ENCODE results near the gene PDE7B.

Gene PDE7B

DNA sequence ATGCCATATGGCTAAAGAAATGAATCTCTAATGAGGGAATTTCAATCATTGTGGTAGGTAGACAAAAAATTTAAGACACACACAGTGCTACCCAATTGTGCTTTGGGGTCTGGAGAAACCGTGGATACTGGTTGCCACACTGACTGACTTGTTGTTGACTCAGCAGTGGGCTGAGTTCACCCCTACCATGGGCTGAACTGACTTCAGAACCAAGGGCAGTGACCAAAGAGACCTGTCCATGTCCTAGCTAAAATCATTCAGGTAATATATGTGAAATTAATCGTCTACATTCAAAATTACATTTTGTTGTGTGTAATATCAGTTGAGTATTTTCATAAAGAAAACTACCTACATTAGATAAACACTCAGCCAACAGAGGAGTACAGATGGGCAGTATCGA lies 131.6 kb downstream of the PDE7B start:
- DNase-seq (ENCODE audit: low read depth in 2 of 3, low spot score in 2 of 3), result no peak

DNA sequence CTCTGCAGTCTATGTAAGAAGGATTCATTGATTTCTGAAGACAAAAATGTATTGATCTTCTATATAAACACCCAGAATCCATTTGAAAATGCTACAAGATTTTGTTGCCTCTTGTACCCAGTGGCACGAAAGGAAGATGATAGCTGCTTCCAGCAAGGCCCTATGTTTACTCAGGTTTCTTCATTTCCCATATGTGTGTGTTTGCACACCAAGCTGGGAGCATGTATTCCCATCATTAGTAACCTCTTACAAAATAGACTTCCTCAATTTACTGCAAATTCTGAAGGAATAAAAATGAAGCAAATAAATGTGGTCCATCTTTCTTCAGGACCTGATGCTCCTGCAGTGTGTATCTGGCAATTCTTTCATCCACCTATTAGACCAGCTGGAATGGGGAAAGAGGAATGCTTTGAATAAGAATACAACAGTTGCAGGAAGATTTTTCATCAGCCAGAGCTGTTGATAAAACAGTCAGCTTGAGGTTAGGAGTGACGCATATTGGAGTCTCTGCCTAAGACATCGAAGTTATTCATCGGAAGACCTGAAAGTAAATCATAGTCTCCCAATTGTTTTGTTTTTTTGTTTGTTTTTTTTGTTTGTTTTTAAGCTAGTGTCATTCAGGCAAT lies 132.3 kb downstream of the PDE7B start:
- DNase-seq (ENCODE audit: low read depth in 2 of 3, low spot score in 2 of 3), result no peak

DNA sequence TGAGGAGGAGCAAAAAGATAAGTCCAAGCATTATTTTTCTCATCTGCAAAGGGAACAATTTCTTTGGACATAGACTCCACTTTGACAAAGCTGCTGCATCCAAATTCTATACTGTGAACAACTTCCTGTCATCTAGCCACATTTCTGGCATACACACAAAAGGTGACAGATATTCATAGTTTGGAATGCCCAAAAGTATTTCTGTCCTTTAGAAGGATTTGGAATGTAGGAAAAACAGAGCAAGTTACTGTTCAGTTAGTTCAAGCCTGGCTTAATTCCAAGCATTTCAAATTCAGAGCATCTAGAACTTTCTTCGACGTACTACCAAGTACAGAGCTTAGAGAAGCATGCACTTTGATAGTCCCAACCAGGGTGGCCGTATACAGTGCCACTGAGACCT lies 134.0 kb downstream of the PDE7B start:
- no peak for DNase-seq (ENCODE audit: low read depth in 2 of 3, low spot score in 2 of 3)

- DNase-seq (ENCODE audit: low read depth in 2 of 3, low spot score in 2 of 3), result no peak
Measured at GRCh38 chr6:135987226-135987625, 135.7 kb downstream of the PDE7B start.

GRCh38 chr6:135990439-135990838 lies 138.9 kb downstream of the PDE7B start:
- no peak for DNase-seq (ENCODE audit: low read depth in 2 of 3, low spot score in 2 of 3)

DNA sequence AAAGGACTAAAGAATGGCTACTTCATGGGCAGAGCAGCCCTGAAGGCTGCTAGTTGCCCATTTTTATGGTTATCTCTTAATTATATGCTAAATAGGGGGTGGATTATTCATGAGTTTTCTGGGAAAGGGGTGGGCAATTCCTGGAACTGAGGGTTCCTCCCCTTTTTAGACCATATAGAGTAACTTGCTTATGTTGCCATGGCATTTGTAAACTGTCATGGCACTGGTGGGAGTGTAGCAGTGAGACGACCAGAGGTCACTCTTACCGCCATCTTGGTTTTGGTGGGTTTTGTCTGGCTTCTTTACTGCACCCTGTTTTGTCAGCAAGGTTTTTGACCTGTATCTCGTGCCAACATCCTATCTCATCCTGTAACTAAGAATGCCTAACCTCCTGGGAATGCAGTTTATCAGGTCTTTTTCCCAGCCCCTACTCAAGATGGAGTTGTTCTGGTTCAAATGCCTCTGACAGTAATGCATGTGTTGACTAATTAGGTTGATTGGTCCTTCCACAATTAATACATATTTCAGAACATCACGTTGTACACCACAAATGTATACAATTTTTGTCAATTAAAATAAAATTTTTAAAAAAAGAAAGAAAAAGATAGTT lies 139.5 kb downstream of the PDE7B start:
- DNase-seq (ENCODE audit: low read depth in 2 of 3, low spot score in 2 of 3), result no peak

DNA sequence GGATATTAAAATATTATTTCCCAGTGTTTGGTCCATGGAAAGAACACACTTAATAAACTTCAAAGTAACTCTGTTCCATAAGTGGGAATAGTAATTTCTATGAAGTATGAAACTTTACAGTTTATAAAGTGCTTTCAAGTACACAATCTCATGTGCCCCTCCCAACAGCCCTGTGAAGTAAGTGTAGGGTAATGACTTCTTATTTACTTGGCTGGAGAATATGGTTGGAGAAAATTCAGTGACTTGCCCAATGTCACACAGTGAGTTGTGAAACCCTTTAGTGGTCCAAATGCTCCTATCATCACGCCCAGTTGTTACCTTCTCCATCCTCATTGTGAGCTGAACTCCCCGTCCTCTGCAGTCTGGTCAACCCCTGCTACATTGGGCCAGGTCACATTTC lies 141.2 kb downstream of the PDE7B start:
- no peak for DNase-seq (ENCODE audit: low read depth in 2 of 3, low spot score in 2 of 3)

DNA sequence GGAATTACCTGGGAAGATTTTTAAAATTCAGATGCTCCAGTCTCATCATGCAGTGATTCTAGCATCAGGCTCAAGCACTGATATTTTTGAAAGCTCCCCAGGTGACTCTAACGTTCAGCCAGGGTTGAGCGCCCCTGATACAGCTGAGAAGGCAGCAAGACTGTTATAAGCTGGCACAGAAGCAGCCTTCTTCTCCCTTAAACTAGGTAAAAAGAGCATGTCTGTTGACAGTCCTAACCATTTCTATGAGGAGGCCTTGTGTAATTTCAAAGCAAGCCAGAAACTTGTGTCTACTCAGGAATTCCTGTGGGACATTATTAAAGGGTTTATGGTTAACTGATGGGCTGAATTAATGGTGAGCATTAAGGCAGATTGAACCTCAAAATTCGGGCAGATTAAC lies 141.9 kb downstream of the PDE7B start:
- no peak for DNase-seq (ENCODE audit: low read depth in 2 of 3, low spot score in 2 of 3)

GRCh38 chr6:135994857-135995544 lies 143.5 kb downstream of the PDE7B start:
- no peak for DNase-seq (ENCODE audit: low read depth in 2 of 3, low spot score in 2 of 3)

GRCh38 chr6:135995545-135995898 lies 144.0 kb downstream of the PDE7B start:
- no peak for DNase-seq (ENCODE audit: low read depth in 2 of 3, low spot score in 2 of 3)

DNA sequence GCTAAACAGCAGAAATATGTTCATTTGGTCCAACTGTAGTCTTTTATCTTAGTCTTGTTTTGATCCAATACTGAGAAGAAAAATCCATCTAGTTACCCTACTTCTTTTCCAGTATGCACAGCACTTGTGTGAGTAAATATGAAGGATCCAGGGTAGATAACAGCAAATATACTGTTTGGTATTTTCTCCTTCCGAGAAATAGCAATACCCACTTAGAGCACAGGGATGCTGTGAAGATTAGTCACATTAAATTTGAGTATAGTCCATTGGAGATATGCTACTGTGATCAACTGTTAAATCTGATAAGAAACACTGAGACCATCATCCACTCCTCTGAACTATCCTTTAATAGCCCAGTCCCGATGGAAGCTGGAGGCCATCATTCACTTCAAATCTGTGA lies 145.2 kb downstream of the PDE7B start:
- DNase-seq (ENCODE audit: low read depth in 2 of 3, low spot score in 2 of 3), result no peak

GRCh38 chr6:135999393-135999792 lies 147.9 kb downstream of the PDE7B start:
- no peak for DNase-seq (ENCODE audit: low read depth in 2 of 3, low spot score in 2 of 3)

DNA sequence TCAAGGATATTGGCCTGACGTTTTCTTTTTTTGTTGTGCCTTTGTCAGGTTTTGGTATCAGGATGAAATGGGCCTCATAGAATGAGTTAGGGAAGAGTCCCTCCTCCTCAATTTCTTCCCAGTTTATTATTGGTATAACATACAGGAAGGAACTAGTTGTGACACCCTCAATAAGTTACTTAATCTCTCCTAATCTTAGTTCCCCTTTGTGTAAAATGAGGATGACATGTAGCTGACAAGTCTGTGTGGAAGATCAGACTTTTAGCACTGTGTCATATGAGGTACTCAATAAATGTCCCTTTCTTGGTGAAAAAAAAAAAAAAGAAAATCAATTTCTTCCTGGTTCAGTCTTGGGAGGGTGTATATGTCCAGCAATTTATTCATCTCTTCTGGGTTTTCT lies 155.8 kb downstream of the PDE7B start:
- DNase-seq (ENCODE audit: low read depth in 2 of 3, low spot score in 2 of 3), result no peak

DNA sequence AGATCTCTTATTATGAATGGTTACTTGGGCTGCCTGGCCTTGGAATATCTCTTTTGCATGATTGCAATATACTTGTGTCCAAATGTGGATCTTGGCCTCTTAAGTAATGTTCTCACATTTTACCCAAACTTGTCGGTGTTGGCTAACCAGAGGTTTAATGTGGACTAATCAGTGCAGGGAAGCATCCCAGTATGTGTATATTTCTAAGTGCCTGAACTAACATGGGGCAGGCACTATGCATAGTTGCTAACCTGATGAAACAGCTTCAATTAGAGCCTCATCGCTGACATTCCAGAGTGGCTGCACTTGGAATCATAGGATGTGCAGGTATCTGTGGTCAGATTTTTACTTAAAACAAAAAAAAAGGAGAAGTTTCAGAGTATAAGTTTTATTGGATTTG lies 160.0 kb downstream of the PDE7B start:
- no peak for DNase-seq (ENCODE audit: low read depth in 2 of 3, low spot score in 2 of 3)

- no peak for DNase-seq (ENCODE audit: low read depth in 2 of 3, low spot score in 2 of 3)
Measured at GRCh38 chr6:136012198-136012887, 160.8 kb downstream of the PDE7B start.

DNA sequence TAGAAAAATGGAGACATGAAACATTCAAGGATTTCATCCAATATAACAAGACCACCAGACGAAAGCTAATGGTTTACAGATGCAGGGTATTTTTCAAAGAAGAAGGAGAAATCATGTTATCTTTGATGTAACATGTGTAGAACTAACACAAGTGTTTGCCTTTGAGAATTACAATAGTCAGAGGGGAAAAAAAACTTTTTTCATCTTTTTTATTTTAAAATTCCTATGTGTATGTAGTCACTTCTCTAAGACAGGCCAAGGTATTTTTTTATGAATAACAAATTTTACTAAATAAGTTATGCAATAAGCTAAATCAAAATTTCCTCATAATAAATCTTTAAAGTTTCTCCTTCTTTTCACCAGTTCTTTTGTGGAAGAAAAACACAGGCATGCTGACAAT lies 161.4 kb downstream of the PDE7B start:
- no peak for DNase-seq (ENCODE audit: low read depth in 2 of 3, low spot score in 2 of 3)

DNA sequence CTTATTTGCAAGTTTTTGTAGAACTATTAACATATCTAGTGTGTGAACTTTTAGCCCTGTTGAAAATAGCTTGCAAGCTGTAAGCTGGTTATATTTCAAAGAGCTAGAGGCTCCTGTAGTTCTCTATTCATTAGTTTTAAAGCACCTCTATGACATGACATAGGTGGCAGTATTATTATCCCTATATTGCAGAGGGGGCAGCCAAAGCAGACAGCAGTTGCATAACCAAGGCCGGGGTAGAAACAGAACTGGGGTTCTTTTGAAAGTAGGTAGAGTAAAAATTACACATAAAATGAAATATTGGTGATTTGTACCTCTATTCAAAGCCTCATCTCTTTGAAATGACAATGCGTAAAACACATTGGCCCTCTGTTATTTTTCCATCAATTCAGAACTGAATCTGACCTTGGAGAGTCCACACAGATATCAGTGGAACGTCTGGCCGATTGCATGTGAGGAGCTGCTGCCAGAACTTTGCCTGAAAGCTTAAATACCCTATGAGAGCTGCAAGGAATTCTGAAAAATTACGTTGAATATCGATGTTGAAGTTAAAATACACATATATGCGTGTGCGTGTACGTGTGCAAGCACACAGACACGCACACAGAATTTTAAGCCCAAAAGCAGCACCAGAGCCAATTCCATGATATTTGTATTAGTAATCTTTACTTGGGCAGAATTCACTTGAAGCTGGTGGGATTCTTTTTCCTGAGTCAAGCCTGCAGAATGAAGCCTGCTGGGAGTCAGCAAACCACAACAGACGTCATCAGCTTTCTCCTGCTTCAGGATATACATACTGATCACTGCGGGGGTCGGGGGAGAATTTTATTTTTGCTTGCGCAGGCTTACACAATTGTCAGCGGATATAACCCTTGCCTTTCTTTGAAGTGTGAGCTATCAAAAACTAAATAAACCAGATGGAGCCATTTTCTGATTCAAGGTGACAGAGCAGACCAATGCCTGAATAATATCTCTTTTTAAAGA lies 163.2 kb downstream of the PDE7B start:
- no peak for DNase-seq (ENCODE audit: low read depth in 2 of 3, low spot score in 2 of 3)

- DNase-seq (ENCODE audit: low read depth in 2 of 3, low spot score in 2 of 3), result no peak
Measured at GRCh38 chr6:136015531-136015930, 164.0 kb downstream of the PDE7B start.

DNA sequence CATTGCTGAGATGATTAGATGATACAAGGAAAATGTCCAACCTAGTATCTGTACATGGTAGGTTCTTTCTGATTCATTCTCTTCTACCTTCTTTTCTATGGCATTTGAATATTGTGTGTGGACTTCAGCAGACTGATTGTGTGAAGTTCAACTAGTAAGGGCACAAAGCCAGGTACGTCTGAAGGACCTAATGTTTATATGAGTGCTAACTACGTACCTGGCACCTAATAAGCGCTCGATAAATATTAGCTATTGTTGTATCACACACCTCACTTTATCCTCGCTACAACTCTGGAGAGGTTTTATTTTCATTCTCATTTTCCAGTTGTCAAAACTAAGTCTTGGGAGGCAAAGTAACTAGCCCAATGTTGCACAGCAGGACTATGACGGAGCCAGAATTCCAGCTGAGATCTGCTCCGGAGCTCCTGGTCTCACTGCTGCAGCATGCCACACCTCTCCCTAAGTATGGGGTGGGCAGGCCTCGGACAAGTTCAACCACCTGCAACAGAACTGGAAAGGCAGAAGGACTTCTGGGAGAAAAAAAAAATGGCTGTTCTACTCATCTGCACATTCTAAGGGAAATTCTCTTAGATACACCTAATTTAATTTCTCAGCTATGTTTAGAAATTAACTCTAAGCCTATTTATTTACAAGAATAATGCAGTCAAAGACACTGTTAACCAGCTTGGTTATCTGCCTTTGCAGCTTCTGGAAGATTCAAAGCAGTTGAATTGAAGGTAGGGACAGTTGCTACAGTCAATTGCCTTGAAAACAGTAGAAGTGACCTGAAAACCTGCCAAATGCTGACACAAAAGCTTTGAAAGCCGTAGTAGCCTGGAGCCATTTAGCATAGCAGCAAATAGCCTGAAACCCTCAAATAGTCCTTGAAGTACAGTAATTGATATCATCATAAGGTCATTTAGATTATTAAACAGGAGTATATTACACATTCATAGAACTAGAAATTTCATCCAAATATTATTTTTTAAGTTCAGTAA lies 165.0 kb downstream of the PDE7B start:
- DNase-seq (ENCODE audit: low read depth in 2 of 3, low spot score in 2 of 3), result no peak

DNA sequence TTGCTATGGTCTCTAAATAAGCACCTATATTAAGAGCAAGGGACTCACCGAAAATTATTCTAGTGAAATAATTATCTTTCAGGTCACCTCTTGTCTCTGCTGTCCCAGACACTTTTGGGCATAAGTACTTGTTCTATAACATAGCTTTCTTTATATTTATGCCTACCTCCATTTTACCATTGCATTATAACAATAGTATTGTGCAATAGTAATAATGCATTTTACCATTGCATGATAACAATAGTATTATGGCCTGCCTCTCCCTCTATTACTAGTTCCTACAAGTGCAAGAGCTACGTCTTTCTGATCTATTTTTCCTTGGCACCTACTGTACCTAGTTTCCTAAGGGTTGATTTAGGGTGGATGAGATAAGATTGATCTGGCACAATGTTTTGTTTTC lies 169.2 kb downstream of the PDE7B start:
- DNase-seq (ENCODE audit: low read depth in 2 of 3, low spot score in 2 of 3), result no peak

Measured in activated CD8-positive, alpha-beta memory T cell treated with anti-CD3 and anti-CD28 coated beads for 48 hours (primary cell).